Panc1 (cell line): ENCODE results near the gene ARHGAP18. TPM values are rescaled to one million over a fixed set of nuclear protein-coding genes. Genes with fewer than 3 reads are reported as not detected.

Source experiments
- ATAC-seq: fragments of 200-7000 bp; cut with Tn5 transposase; 2 replicates; pipeline ENCODE4 v1.9.1; 2020; ENCODE audit warnings: mild to moderate bottlenecking, moderate library complexity
- BruUV-seq: library from RNA; stranded (reverse); fragments of 400-500 nt; replicated peaks from 2 replicates; lab custom pipeline; 2021; lab: Mats Ljungman, UMichigan
- CTCF ChIA-PET: fragments of 300-600 bp; sonication (Branson Sonifier 250); formaldehyde crosslinking; loops from one replicate; lab custom pipeline; 2022; ENCODE audit warnings: antibody characterized with exemption; lab: Charles Lee
- POLR2A ChIA-PET: fragments of 300-600 bp; sonication (Branson Sonifier 250); formaldehyde crosslinking; loops from one replicate; lab custom pipeline; 2022; ENCODE audit warnings: antibody characterized with exemption; lab: Charles Lee
- DNase-seq: peaks from one replicate; pipeline ENCODE4 v3.0.0-alpha.2; 2010; ENCODE audit warnings: low read depth, low spot score
- H3K27ac ChIP-seq: 2 replicates; pipeline ENCODE4 v1.5.1; 2011; ENCODE audit warnings: mild to moderate bottlenecking, low read length, inconsistent platforms
- H3K27me3 ChIP-seq: fragments of 200-500 bp; sonication (Bioruptor generic); 2 replicates; pipeline ENCODE4 v1.6.0; 2014; ENCODE audit warnings: low read length, inconsistent platforms; ENCODE audit not compliant: control insufficient read depth, insufficient read depth
- H3K36me3 ChIP-seq: fragments of 200-500 bp; sonication (Bioruptor generic); 2 replicates; pipeline ENCODE4 v1.5.1; 2014; ENCODE audit warnings: inconsistent platforms, mild to moderate bottlenecking, low read length, moderate library complexity; ENCODE audit not compliant: control insufficient read depth, insufficient read depth
- H3K4me1 ChIP-seq: 2 replicates; pipeline ENCODE4 v1.5.1; 2011; ENCODE audit warnings: inconsistent platforms, mild to moderate bottlenecking, low read length, moderate library complexity; ENCODE audit not compliant: control insufficient read depth, insufficient read depth
- H3K4me3 ChIP-seq, 2 experiments: 2 replicates each; pipeline ENCODE4 v1.5.1; 2011 to 2012; ENCODE audit warnings: low read depth in 2 of 2, low read length in 2 of 2, mild to moderate bottlenecking in 2 of 2, inconsistent platforms in 1 of 2, moderate library complexity in 1 of 2
- H3K9me3 ChIP-seq: fragments of 200-500 bp; sonication (Bioruptor generic); 2 replicates; pipeline ENCODE4 v1.5.1; 2014; ENCODE audit warnings: low read depth, mild to moderate bottlenecking, inconsistent platforms, low read length, moderate library complexity; ENCODE audit not compliant: control insufficient read depth, insufficient read depth
- CTCF ChIP-seq: fragments of 450-650 bp; IDR thresholded peaks from 2 replicates; pipeline ENCODE4 v1.5.1; 2017; ENCODE audit warnings: mild to moderate bottlenecking
- POLR2AphosphoS5 ChIP-seq: IDR thresholded peaks from 2 replicates; pipeline ENCODE4 v1.6.1; 2012; ENCODE audit warnings: mild to moderate bottlenecking, low read depth, low read length, moderate library complexity
- SIN3A ChIP-seq: IDR thresholded peaks from 2 replicates; pipeline ENCODE4 v1.6.1; 2012; ENCODE audit warnings: low read depth, mild to moderate bottlenecking, low read length, moderate library complexity, borderline replicate concordance; ENCODE audit not compliant: insufficient read depth
- in situ Hi-C: cut with HindIII; loops from 2 replicates; pipeline ENCODE4 v1.10.0; 2016; ENCODE audit warnings: low sequenced_read_pairs, low pct_unique_long_range_greater_than_20kb
- intact Hi-C: fragments of 100-400 bp; cut with micrococcal nuclease; formaldehyde crosslinking; loops from one replicate; pipeline ENCODE4 v1.10.0; 2022; ENCODE audit not compliant: unreplicated experiment
- total RNA-seq: library from RNA; stranded (reverse); gene quantifications from one replicate; pipeline ENCODE4 v1.2.1, GENCODE V29; 2021; ENCODE audit not compliant: unreplicated experiment

ARHGAP18 gene
- total RNA-seq, 1 experiment from 2014 or later = 11.6 TPM

- ATAC-seq = no peak
- no peak for TF ChIP-seq CTCF
- intact Hi-C loops (no loop called here), in situ Hi-C loops (no loop called here)
- H3K4me3 ChIP-seq = peak overlapping the region; percentile 7 to 41; a peak in 3 of 4 replicates
- no TSS peak for BruUV-seq
- H3K36me3 ChIP-seq = no peaks in the 10 kb centered on the region
- ChIA-PET POLR2A (no interaction called here), CTCF (no interaction called here)
- no peaks in the 10 kb centered on the region for H3K27me3 ChIP-seq
- H3K9me3 ChIP-seq = no peaks in the 10 kb centered on the region
- H3K4me1 ChIP-seq = peaks cover 36% of the 10 kb centered on the region
- peak overlapping the region; percentile 51 for H3K27ac ChIP-seq
- no peak for DNase-seq
These were observed 30.7 kb downstream of the ARHGAP18 start for GRCh38 chr6:129679275-129679674.

GRCh38 chr6:129678463-129678862 is 31.5 kb downstream of the ARHGAP18 start:
- ChIA-PET POLR2A (interaction anchor here (0.7 kb wide), 1 partner anchor 31 kb away, joined by 5 read pairs; the partner anchor contains the start of gene ARHGAP18), CTCF (no interaction called here)
- no peak for ATAC-seq
- no peaks in the 10 kb centered on the region for H3K9me3 ChIP-seq
- H3K4me1 ChIP-seq = peaks cover 32% of the 10 kb centered on the region
- DNase-seq = no peak
- in situ Hi-C loops = no loop called here
- H3K4me3 ChIP-seq = no peak overlapping the region
- H3K27ac ChIP-seq = peak overlapping the region; percentile 52; the same call in 1 of the 2 replicates
- no peaks in the 10 kb centered on the region for H3K36me3 ChIP-seq
- intact Hi-C loops = no loop called here
- BruUV-seq = no TSS peak
- no peak for TF ChIP-seq SIN3A
- H3K27me3 ChIP-seq = no peaks in the 10 kb centered on the region

GRCh38 chr6:129677620-129678325 is 32.2 kb downstream of the ARHGAP18 start:
- no TSS peak for BruUV-seq
- ATAC-seq = no peak
- H3K9me3 ChIP-seq = no peaks in the 10 kb centered on the region
- POLR2A ChIA-PET = interaction anchor here (0.7 kb wide), 1 partner anchor 32 kb away, joined by 5 read pairs; the partner anchor contains the start of gene ARHGAP18
- TF ChIP-seq POLR2AphosphoS5 = no peak
- TF ChIP-seq CTCF = no peak
- intact Hi-C loops = no loop called here
- H3K27ac ChIP-seq = peak overlapping the region; percentile 52
- DNase-seq = no peak
- H3K27me3 ChIP-seq = no peaks in the 10 kb centered on the region
- CTCF ChIA-PET = interaction anchor here (0.7 kb wide), 1 partner anchor 41 kb away, joined by 4 read pairs; no protein-coding TSS in a partner anchor
- in situ Hi-C loops = no loop called here
- peaks cover 35% of the 10 kb centered on the region for H3K4me1 ChIP-seq
- no peak overlapping the region for H3K4me3 ChIP-seq
- no peaks in the 10 kb centered on the region for H3K36me3 ChIP-seq
